Activated CD8-positive, alpha-beta memory T cell treated with anti-CD3 and anti-CD28 coated beads for 4 hours (primary cell): Measurements from ENCODE around the gene NADK2.
"Not testable (repeated sequence)": the region's sequence is repeated elsewhere in the genome, so short reads cannot be mapped to it uniquely, and the experiment has no call there.

Experiments used
- DNase-seq, 2 donors: peaks; one replicate each; pipeline ENCODE4 v3.0.0-alpha.2; 2020; ENCODE audit warnings: low read depth in 2 of 2

Gene NADK2

GRCh38 chr5:36206913-36207312, 34.8 kb downstream of the NADK2 start:
- no peak for DNase-seq

- no peak for DNase-seq
Measured at GRCh38 chr5:36205329-36205728, 36.4 kb downstream of the NADK2 start.

DNA sequence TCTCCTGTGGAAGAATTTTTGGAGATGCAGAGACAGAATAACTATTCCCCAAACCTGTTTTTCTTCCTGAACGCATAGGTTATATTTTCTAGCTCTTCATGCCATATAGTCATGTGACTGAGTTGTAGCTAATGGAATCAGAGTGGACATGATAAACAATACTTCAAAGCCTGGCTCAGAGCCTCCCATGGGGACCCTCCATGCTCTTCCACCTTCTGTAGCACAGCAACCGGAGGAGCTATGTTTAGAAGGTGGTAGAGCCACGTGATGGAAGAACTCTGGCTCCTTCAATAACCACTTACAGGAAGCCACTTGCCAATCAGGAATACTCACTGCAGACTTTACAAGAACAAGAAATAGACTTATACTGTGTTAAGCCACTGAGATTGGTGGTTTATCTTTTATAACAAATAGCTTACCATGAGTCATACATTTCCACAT, 39.2 kb downstream of the NADK2 start:
- DNase-seq, result no peak

DNA sequence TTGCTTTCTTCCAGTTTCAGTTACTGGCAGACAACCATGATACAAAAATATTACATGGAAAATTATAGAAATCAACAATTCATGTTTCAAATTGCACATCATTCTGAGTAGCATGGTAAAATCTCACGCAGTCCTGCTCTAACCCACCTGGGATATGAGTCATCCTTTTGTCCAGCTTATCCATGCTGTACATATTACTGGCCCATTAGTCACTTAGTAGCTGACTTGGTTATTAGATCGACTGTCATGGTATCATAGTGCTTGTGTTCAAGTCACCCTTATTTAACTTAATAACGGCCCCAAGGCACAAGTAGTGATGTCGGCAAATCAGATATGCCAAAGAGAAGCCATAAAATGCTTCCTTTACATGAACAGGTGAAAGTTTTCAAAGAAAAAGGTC, 41.2 kb downstream of the NADK2 start:
- DNase-seq, result no peak

DNA sequence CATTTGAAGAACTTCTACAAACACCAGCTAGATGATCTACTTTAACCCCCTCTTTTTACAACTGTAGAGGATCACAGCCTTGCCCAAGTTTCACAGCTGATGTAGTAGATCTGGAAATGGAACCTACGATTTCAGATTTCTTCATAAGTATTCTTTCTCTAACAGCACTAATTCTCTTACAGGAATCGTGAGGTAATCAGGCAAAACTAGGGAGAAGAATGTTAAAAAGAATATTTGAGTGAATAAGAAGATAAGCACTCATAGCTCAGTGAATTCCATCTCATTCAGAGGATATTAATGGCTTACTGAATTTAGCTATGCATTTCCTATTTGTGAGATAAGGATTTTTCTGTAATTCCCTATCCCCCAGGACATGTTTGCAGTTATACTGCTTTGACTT, 42.1 kb downstream of the NADK2 start:
- DNase-seq, result no peak

DNA sequence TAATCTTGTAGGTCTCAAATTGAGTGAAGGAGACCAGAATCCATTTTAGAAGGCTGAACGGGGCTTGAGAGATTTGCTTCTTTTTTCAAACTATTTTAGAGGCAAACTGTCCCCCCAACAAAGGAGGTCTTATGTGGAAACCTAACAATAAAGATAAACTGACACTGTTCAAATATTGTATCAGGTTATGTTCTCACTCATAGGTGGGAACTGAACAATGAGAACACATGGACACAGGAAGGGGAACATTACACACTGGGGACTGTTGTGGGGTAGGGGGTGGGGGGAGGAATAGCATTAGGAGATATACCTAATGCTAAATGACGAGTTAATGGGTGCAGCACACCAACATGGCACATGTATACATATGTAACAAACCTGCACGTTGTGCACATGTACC, 42.9 kb downstream of the NADK2 start:
- not testable (repeated sequence) for DNase-seq

- DNase-seq, result no peak
Measured at GRCh38 chr5:36198281-36198680, 43.4 kb downstream of the NADK2 start.

DNA sequence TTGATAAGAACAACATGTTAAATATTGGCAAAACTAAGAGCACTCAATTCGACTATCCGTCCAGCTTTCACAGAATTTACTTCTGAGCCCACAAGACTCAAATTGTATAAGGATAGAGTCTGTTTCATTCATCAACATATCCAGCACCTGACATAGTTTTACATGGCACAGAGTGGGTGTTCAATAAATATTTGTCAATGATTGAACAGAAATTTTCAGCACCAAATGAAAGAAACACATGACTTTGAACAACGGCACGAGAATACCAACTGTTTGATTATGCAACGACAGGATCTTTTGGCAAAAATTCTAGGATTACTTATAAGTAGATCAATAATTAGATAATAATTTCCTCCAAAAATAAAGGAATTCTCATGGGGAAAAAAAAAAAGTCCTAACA, 48.0 kb downstream of the NADK2 start:
- no peak for DNase-seq

DNA sequence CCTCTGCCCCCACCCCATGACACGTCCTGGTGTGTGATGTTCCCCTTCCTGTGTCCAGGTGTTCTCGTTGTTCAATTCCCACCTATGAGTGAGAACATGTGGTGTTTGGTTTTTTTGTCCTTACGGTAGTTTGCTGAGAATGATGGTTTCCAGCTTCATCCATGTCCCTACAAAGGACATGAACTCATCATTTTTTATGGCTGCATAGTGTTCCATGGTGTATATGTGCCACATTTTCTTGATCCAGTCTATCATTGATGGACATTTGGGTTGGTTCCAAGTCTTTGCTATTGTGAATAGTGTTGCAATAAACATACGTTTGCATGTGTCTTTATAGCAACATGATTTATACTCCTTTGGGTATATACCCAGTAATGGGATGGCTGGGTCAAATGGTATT, 57.3 kb downstream of the NADK2 start:
- DNase-seq, result not testable (repeated sequence)

GRCh38 chr5:36181774-36182173, 60.0 kb downstream of the NADK2 start:
- DNase-seq, result no peak

- DNase-seq, result no peak
Measured at GRCh38 chr5:36180556-36181350, 61.0 kb downstream of the NADK2 start.

- no peak for DNase-seq
Measured at GRCh38 chr5:36179950-36180349, 61.8 kb downstream of the NADK2 start.

- no peak for DNase-seq
Measured at GRCh38 chr5:36178524-36178890, 63.2 kb downstream of the NADK2 start.

- no peak for DNase-seq
Measured at GRCh38 chr5:36177715-36178523, 63.8 kb downstream of the NADK2 start.

- no peak for DNase-seq
Measured at GRCh38 chr5:36177154-36177553, 64.6 kb downstream of the NADK2 start.

DNA sequence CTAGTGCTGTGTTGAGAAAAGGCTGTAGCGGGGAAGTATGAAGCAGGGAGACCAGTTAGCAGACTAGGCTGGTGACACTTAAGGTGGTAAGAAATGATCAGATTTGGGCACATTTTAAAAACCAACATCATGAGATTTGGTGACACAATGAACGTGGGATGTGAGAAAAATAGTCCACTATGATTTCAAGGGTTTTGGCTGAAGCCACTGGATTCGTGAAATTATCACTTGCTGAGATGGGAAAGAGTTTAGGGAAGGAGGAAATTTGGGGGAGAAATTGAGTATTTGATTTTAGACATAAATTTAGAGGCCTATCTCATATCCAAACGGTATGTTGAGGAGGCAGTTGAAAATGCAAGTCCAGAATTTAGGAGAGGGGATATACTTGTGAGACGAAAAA, 66.7 kb downstream of the NADK2 start:
- no peak for DNase-seq

- DNase-seq, result no peak
Measured at GRCh38 chr5:36174119-36174518, 67.6 kb downstream of the NADK2 start.

DNA sequence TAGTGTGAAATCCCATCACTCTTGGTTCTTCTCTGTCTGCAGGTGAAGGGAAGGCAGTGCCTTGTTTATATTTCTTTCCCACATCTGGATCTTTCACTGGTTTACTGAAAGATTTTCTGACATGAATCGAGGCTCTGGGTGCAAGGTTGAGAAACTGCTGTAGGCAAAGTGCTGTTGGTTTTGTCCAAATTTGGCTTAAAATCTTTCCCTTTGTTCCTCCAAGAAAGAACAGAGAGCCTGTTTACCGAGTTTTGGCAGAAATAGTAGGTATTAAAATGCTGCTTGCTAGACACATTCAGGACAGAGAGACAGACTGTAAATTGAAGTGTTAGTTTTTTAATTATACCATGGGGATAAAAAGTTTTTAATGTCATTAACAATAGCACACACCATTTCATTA, 68.3 kb downstream of the NADK2 start:
- DNase-seq, result no peak

GRCh38 chr5:36172599-36172998, 69.1 kb downstream of the NADK2 start:
- DNase-seq, result no peak

DNA sequence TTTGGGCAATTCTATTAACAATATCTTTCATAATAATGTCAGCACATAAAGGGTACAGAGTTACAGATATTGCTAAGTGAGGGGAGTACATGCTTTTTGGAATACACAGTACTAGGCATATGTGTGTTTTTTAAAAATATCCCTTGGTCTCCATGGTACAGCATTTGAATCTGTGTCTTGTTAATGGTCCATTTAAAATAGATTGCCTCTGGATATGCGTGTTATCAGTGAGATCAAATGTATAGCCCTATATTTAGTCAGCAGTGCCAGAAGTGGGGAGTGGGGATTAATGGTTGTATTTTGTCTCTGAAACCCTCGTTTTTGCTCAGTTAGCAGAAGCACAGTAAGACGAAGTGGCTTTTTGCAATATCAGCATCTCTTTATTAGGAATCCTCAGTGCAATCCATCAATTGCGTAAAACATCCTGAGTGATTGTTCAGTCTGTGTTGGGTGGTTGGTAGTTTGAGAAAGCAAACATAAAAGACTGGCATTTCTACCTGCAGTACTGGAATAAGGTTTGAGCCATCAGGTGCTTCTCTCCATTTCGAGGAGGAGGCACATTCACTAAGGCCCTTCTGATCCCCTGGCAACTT, 70.8 kb downstream of the NADK2 start:
- no peak for DNase-seq

DNA sequence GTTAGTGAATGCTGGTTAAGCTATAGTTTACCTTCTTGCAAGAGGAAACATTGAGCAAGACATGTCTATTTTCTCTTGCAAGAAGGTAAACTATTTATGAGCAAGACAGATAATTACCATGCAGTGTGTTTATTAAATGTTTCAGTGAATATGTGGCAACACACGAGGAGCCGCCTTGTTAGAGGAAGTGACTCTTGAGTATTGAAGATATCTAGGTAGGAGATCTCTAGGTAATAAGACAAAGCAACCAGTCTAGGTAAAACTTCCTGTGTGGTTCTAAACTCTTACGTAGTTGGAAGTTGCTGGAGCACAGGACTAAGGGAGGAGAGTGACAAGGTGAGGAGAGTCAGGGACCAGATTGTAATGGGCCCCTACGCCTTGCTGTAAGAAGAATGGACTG, 73.0 kb downstream of the NADK2 start:
- no peak for DNase-seq

GRCh38 chr5:36164461-36164860, 77.3 kb downstream of the NADK2 start:
- no peak for DNase-seq
